ENCODE measurements around the gene SMPD1.

SMPD1 gene

GRCh38 chr11:6378640-6378989 is 11.7 kb upstream of the SMPD1 start:
- no peak for TF ChIP-seq CTCF (IDR thresholded peaks at IDR 0.05; ENCODE audit: insufficient read depth, low read length, missing control alignments)
- ChIA-PET POLR2A (interaction anchor here (0.7 to 1.2 kb wide), 4 partner anchors 111 to 233 kb away, joined by 3 read pairs; partner anchors contain the start of gene TAF10), CTCF (interaction anchor here (0.8 to 20.9 kb wide), 67 partner anchors 10 to 378 kb away, joined by 3 to 701 read pairs (median 5); partner anchors contain the start of genes APBB1, ARFIP2, CAVIN3 and HPX)
- no peak for DNase-seq (ENCODE audit: low read depth, low spot score)
- no peak overlapping the region for H3K4me3 ChIP-seq (ENCODE audit: low read depth, low read length)

GRCh38 chr11:6385046-6385777 is 5.1 kb upstream of the SMPD1 start:
- CTCF ChIA-PET, result interaction anchor here (1.1 to 20.9 kb wide), 4 partner anchors 13 to 146 kb away, joined by 3 to 701 read pairs (median 4); partner anchors contain the start of gene HPX
- POLR2A ChIA-PET, result interaction anchor here (0.6 kb wide), 1 partner anchor 188 kb away, joined by 3 read pairs; no protein-coding TSS in a partner anchor

GRCh38 chr11:6387811-6388599 is 2.3 kb upstream of the SMPD1 start:
- CTCF ChIA-PET, result interaction anchor here (1.0 to 20.9 kb wide), 9 partner anchors 9 to 317 kb away, joined by 3 to 701 read pairs (median 4); partner anchors contain the start of gene HPX
- POLR2A ChIA-PET, result no interaction called here

More at GRCh38 chr11:6385046-6385777, 5.1 kb upstream of the SMPD1 start:
- TF ChIP-seq CTCF (IDR thresholded peaks at IDR 0.05; ENCODE audit: insufficient read depth, low read length, missing control alignments), result no peak
- no peak for DNase-seq (ENCODE audit: low read depth, low spot score)
- H3K4me3 ChIP-seq (ENCODE audit: low read depth, low read length), result no peak overlapping the region

GRCh38 chr11:6388748-6389147 is 1.5 kb upstream of the SMPD1 start:
- POLR2A ChIA-PET, result no interaction called here
- no peak for DNase-seq (ENCODE audit: low read depth, low spot score)

More at GRCh38 chr11:6387811-6388599, 2.3 kb upstream of the SMPD1 start:
- DNase-seq (ENCODE audit: low read depth, low spot score), result no peak
- no peak for TF ChIP-seq CTCF (IDR thresholded peaks at IDR 0.05; ENCODE audit: insufficient read depth, low read length, missing control alignments)
- H3K4me3 ChIP-seq (ENCODE audit: low read depth, low read length), result no peak overlapping the region

GRCh38 chr11:6390718-6391469 is 620 bp downstream of the SMPD1 start:
- DNase-seq (ENCODE audit: low read depth, low spot score), result no peak
- H3K4me3 ChIP-seq (ENCODE audit: low read depth, low read length), result peak overlapping the region; percentile 81
- ChIA-PET POLR2A (interaction anchor here (0.9 to 1.3 kb wide), 5 partner anchors 26 to 90 kb away, joined by 3 to 6 read pairs (median 3); partner anchors contain the start of genes APBB1, ARFIP2 and TIMM10B), CTCF (interaction anchor here (0.6 to 20.9 kb wide), 5 partner anchors 10 to 56 kb away, joined by 3 to 701 read pairs (median 4); partner anchors contain the start of gene HPX)
- TF ChIP-seq CTCF (IDR thresholded peaks at IDR 0.05; ENCODE audit: insufficient read depth, low read length, missing control alignments), result no peak

More at GRCh38 chr11:6388748-6389147, 1.5 kb upstream of the SMPD1 start:
- CTCF ChIA-PET, result interaction anchor here (1.0 to 20.9 kb wide), 5 partner anchors 10 to 117 kb away, joined by 3 to 701 read pairs (median 16); partner anchors contain the start of gene HPX
- TF ChIP-seq CTCF (IDR thresholded peaks at IDR 0.05; ENCODE audit: insufficient read depth, low read length, missing control alignments), result no peak
- H3K4me3 ChIP-seq (ENCODE audit: low read depth, low read length), result no peak overlapping the region
